HEK293 (cell line): ENCODE results near the gene LAMTOR2.
A peak's percentile ranks its signal among the peaks of the same experiment; 100 is the strongest.

Experiments
- CTCF ChIA-PET: fragments of 350-600 bp; formaldehyde crosslinking; extraction: SDS; loops from one replicate; lab custom pipeline; 2021; ENCODE audit warnings: antibody characterized with exemption; lab: Yijun Ruan, JAX
- POLR2A ChIA-PET: fragments of 300-600 bp; formaldehyde crosslinking; extraction: SDS; loops from one replicate; lab custom pipeline; 2020; ENCODE audit warnings: antibody characterized with exemption, inconsistent platforms; lab: Yijun Ruan, JAX
- H3K27ac ChIP-seq: fragments of 200-500 bp; sonication (Bioruptor generic); 2 replicates; pipeline ENCODE4 v1.5.1; 2014; ENCODE audit warnings: low read depth, low read length, control low read depth, inconsistent platforms; ENCODE audit errors: extremely low read depth
- H3K36me3 ChIP-seq, 2 experiments: fragments of 200-500 bp in 1 of 2; sonication (Bioruptor generic) in 1 of 2; 1 replicate in 1 of 2; 2 replicates in 1 of 2; pipeline ENCODE4 v1.5.1; 2014 to 2017; ENCODE audit warnings: inconsistent platforms in 2 of 2, low read length in 2 of 2; ENCODE audit not compliant: control insufficient read depth in 2 of 2, insufficient read depth in 1 of 2
- H3K4me1 ChIP-seq: fragments of 200-500 bp; sonication (Bioruptor generic); 2 replicates; pipeline ENCODE4 v1.5.1; 2014; ENCODE audit warnings: mild to moderate bottlenecking, low read length, inconsistent platforms; ENCODE audit not compliant: control insufficient read depth, insufficient read depth
- H3K4me3 ChIP-seq: 2 replicates; pipeline ENCODE4 v1.5.1; 2011; ENCODE audit warnings: low read depth, mild to moderate bottlenecking, control low read depth, low read length, moderate library complexity
- H3K9me3 ChIP-seq: fragments of 200-500 bp; sonication (Bioruptor generic); 2 replicates; pipeline ENCODE4 v1.5.1; 2014; ENCODE audit warnings: low read depth, low read length, inconsistent platforms; ENCODE audit not compliant: control insufficient read depth, insufficient read depth
- FEZF1 ChIP-seq: fragments of 450-650 bp; formaldehyde crosslinking; IDR thresholded peaks from 2 replicates; pipeline ENCODE4 v1.5.1; 2016; ENCODE audit warnings: missing biosample characterization, missing genetic modification characterization
- GLIS1 ChIP-seq: fragments of 450-650 bp; formaldehyde crosslinking; IDR thresholded peaks from 2 replicates; pipeline ENCODE4 v1.5.1; 2016; ENCODE audit warnings: missing biosample characterization, missing genetic modification characterization
- GLIS2 ChIP-seq: fragments of 450-650 bp; formaldehyde crosslinking; IDR thresholded peaks from 2 replicates; pipeline ENCODE4 v1.5.1; 2016; ENCODE audit warnings: missing biosample characterization, missing genetic modification characterization
- SCRT2 ChIP-seq: fragments of 450-650 bp; formaldehyde crosslinking; IDR thresholded peaks from 2 replicates; pipeline ENCODE4 v1.5.1; 2016; ENCODE audit warnings: missing biosample characterization, missing genetic modification characterization
- ZBTB17 ChIP-seq: fragments of 450-650 bp; formaldehyde crosslinking; IDR thresholded peaks from 2 replicates; pipeline ENCODE4 v1.5.1; 2016; ENCODE audit warnings: missing biosample characterization, missing genetic modification characterization
- ZBTB48 ChIP-seq: fragments of 450-650 bp; formaldehyde crosslinking; IDR thresholded peaks from 2 replicates; pipeline ENCODE4 v1.5.1; 2016; ENCODE audit warnings: missing biosample characterization, missing genetic modification characterization
- ZFP41 ChIP-seq: fragments of 450-650 bp; formaldehyde crosslinking; IDR thresholded peaks from 2 replicates; pipeline ENCODE4 v1.5.1; 2016; ENCODE audit warnings: missing biosample characterization, missing genetic modification characterization, borderline replicate concordance
- ZNF157 ChIP-seq: fragments of 450-650 bp; formaldehyde crosslinking; IDR thresholded peaks from 2 replicates; pipeline ENCODE4 v1.5.1; 2016; ENCODE audit warnings: missing biosample characterization, missing genetic modification characterization
- ZNF23 ChIP-seq: fragments of 450-650 bp; formaldehyde crosslinking; IDR thresholded peaks from 2 replicates; pipeline ENCODE4 v1.5.1; 2016; ENCODE audit warnings: missing biosample characterization, missing genetic modification characterization, borderline replicate concordance
- ZNF248 ChIP-seq: fragments of 450-650 bp; formaldehyde crosslinking; IDR thresholded peaks from 2 replicates; pipeline ENCODE4 v1.5.1; 2017; ENCODE audit warnings: missing biosample characterization, missing genetic modification characterization
- ZNF362 ChIP-seq: fragments of 450-650 bp; formaldehyde crosslinking; IDR thresholded peaks from 2 replicates; pipeline ENCODE4 v1.5.1; 2016; ENCODE audit warnings: missing biosample characterization, missing genetic modification characterization
- ZNF707 ChIP-seq: fragments of 450-650 bp; formaldehyde crosslinking; IDR thresholded peaks from 2 replicates; pipeline ENCODE4 v1.5.1; 2016; ENCODE audit warnings: missing biosample characterization, missing genetic modification characterization
- TF ChIP-seq, protein P1 (sequence below): fragments of 450-650 bp; formaldehyde crosslinking; IDR thresholded peaks from 2 replicates; pipeline ENCODE4 v1.5.1; 2016; ENCODE audit warnings: missing biosample characterization, missing genetic modification characterization
- TF ChIP-seq, protein P2 (sequence below): fragments of 450-650 bp; formaldehyde crosslinking; IDR thresholded peaks from 2 replicates; pipeline ENCODE4 v1.5.1; 2016; ENCODE audit warnings: missing biosample characterization, missing genetic modification characterization

LAMTOR2 gene

DNA sequence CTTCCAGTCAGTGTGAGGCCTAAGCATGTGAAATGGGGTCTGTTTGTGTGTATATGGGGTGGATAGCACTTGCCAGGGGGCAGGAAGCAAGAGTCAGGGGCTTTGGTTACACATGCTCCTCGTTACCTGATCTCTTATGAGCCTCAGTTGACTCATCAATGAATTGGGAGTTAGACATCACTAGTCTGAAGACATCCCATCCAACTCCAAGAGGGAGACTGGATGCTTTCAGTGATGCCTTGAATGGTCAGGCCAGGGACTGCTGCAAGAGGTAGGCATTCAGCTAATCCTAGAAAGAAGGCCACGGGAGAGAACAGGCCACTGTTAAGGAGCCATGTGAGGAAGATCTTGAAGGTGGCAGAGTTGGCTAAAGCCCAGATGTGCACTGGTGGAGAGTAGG is 12.7 kb downstream of the LAMTOR2 start:
- CTCF ChIA-PET, result interaction anchor here (0.6 to 7.2 kb wide), 24 partner anchors 8 to 420 kb away, joined by 3 to 65 read pairs (median 4); partner anchors contain the start of genes ARHGEF2, LAMTOR2 and MEX3A
- TF ChIP-seq ZNF707 (tag by site-specific recombination), result no peak
- no peak for TF ChIP-seq ZFP41 (tag by site-specific recombination)
- no peak for TF ChIP-seq SCRT2
- TF ChIP-seq FEZF1 (tag by site-specific recombination), result no peak
- no peak for TF ChIP-seq ZBTB48 (tag by site-specific recombination)
- TF ChIP-seq ZNF157 (tag by site-specific recombination), result no peak
- no peak for TF ChIP-seq ZNF362 (tag by site-specific recombination)
- peak; percentile 91 for TF ChIP-seq ZBTB17 (tag by site-specific recombination)
- Histone ChIP-seq H3K4me1 (no peaks in the 10 kb centered on the region), H3K4me3 (no peak overlapping the region), H3K9me3 (no peaks in the 10 kb centered on the region), H3K36me3 (no peaks in the 10 kb centered on the region), H3K27ac (no peak overlapping the region)
- POLR2A ChIA-PET, result interaction anchor here (1.0 kb wide), 1 partner anchor 123 kb away, joined by 3 read pairs; no protein-coding TSS in a partner anchor

DNA sequence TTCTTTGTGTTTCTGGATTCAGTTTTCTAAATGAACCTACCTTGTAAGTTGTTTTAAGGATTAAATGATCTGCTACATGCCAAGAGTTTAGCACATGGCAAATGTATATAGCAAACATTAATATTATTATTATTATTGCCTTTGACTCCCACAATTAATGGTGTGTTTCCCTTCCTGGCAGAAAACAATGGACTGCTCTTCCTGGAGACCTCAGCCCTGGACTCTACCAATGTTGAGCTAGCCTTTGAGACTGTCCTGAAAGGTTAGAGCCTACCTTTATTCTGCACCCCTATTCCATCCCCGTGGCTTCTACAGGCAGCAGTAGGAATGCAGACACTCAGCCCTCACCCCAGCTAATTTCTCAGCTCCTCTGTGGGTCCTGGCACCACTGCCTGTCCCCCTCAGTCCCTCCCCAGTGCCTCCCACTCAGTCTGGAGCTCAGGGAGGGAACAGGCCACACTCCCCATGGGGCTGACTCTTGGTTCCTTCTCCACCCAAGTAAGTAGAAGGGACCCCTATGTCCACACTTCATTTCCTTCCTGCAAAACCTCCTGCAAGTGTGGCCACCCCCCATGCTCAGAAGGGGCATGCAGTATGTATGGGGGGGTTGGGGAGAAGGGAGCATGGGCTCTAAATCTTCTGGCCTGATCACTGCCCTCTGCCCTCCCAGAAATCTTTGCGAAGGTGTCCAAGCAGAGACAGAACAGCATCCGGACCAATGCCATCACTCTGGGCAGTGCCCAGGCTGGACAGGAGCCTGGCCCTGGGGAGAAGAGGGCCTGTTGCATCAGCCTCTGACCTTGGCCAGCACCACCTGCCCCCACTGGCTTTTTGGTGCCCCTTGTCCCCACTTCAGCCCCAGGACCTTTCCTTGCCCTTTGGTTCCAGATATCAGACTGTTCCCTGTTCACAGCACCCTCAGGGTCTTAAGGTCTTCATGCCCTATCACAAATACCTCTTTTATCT is 15.2 kb downstream of the LAMTOR2 start:
- H3K4me3 ChIP-seq, result no peak overlapping the region
- H3K4me1 ChIP-seq, result peaks cover 5% of the 10 kb centered on the region; the same call in 1 of the 2 replicates
- H3K27ac ChIP-seq, result no peak overlapping the region
- no peaks in the 10 kb centered on the region for H3K9me3 ChIP-seq
- ChIA-PET CTCF (interaction anchor here (0.6 to 7.2 kb wide), 3 partner anchors 55 to 185 kb away, joined by 3 to 65 read pairs (median 3); no protein-coding TSS in a partner anchor), POLR2A (interaction anchor here (0.7 kb wide), 1 partner anchor 53 kb away, joined by 3 read pairs; no protein-coding TSS in a partner anchor)
- TF ChIP-seq ZNF157 (tag by site-specific recombination) (no peak), ZNF248 (tag by site-specific recombination) (no peak), GLIS1 (tag by site-specific recombination) (peak; percentile 69), GLIS2 (peak; percentile 35; the same call in 1 of the 2 replicates), ZNF23 (tag by site-specific recombination) (no peak)
- TF ChIP-seq, protein P1, sequence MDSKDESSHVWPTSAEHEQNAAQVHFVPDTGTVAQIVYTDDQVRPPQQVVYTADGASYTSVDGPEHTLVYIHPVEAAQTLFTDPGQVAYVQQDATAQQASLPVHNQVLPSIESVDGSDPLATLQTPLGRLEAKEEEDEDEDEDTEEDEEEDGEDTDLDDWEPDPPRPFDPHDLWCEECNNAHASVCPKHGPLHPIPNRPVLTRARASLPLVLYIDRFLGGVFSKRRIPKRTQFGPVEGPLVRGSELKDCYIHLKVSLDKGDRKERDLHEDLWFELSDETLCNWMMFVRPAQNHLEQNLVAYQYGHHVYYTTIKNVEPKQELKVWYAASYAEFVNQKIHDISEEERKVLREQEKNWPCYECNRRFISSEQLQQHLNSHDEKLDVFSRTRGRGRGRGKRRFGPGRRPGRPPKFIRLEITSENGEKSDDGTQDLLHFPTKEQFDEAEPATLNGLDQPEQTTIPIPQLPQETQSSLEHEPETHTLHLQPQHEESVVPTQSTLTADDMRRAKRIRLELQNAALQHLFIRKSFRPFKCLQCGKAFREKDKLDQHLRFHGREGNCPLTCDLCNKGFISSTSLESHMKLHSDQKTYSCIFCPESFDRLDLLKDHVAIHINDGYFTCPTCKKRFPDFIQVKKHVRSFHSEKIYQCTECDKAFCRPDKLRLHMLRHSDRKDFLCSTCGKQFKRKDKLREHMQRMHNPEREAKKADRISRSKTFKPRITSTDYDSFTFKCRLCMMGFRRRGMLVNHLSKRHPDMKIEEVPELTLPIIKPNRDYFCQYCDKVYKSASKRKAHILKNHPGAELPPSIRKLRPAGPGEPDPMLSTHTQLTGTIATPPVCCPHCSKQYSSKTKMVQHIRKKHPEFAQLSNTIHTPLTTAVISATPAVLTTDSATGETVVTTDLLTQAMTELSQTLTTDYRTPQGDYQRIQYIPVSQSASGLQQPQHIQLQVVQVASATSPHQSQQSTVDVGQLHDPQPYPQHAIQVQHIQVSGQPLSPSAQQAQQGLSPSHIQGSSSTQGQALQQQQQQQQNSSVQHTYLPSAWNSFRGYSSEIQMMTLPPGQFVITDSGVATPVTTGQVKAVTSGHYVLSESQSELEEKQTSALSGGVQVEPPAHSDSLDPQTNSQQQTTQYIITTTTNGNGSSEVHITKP, result peak; percentile 84
- TF ChIP-seq, protein P2, sequence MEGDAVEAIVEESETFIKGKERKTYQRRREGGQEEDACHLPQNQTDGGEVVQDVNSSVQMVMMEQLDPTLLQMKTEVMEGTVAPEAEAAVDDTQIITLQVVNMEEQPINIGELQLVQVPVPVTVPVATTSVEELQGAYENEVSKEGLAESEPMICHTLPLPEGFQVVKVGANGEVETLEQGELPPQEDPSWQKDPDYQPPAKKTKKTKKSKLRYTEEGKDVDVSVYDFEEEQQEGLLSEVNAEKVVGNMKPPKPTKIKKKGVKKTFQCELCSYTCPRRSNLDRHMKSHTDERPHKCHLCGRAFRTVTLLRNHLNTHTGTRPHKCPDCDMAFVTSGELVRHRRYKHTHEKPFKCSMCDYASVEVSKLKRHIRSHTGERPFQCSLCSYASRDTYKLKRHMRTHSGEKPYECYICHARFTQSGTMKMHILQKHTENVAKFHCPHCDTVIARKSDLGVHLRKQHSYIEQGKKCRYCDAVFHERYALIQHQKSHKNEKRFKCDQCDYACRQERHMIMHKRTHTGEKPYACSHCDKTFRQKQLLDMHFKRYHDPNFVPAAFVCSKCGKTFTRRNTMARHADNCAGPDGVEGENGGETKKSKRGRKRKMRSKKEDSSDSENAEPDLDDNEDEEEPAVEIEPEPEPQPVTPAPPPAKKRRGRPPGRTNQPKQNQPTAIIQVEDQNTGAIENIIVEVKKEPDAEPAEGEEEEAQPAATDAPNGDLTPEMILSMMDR (tag by site-specific recombination), result no peak
- H3K36me3 ChIP-seq, result peaks cover 0 to 2% of the 10 kb centered on the region in 2 experiments; a peak in 1 of 3 replicates
